G401.6 (cell line): ENCODE results near the gene PLIN5.

Experiments
- FAIRE-seq: peaks from 2 replicates; lab custom pipeline; 2012; peaks lifted over from hg19 to GRCh38; lab: Jason Lieb, UNC

The PLIN5 gene

DNA sequence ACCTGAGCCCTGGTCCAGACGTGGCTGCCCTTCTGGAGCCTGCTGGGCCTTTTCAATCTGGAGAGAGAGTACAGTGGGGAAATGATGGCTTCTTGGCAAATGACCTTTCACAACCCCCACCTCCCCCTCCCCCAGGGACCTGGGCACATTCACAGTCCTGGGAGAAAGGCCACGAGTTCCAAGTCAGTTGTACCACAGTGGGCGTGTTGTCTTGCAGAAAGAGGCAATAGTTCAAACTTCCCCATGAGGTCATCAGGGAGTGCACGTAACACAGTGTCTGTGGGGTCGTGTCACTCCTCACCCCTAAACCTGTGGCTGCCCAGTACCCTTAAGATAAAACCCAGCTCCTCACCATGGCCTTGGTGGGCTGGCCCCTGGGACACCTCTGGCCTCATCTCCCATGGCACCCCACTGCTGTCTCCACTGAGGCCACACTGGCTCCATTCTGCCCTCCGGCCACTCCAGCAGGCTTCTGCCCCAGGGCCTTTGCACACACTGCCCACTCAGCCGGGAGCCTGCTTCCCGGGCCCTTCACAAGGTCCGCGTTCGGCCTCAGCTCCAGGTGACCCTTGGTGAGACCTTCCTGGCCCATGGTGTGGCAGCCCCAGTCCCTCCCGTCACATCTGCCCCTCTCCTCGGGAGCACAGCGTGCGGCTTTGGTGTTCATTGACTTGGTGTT is 30.0 kb downstream of the PLIN5 start:
- FAIRE-seq, result no peak

DNA sequence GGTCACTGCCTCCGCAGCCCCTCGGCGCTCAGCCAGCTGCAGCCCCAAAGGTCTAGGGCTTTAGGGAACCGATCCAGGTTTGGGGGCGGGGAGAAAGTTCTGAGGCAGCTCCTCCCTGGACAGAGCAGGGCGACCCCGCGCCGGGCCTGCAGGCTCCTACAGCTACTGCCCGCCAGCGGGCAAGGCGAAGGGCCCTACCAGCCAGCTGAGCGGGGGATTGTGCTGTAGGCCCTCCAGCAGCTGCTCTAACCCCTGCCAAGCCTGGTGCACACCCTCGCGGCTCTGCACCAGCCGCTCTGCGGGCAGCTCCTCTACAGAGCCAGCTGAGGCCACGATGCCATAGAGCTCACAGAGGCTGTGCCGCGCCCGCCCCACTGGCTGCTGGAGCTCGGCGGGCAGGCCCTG is 30.7 kb downstream of the PLIN5 start:
- FAIRE-seq, result no peak

DNA sequence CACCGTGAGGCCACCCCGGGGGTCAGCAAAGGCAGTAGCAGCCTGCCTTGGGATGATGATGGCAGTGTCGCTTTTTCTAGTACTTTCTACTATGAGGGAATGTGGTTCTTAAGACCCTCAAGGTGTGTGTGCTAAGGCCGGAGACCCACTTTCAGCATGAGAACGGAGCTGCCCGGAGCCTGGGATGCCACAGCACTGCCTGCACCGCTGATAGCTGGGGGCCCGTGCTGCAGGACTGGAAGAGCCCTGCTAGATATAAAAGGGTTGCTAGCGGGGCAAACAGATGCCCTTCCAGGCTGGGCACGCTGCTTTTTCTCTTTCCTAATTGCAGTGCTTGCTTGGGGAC is 31.2 kb downstream of the PLIN5 start:
- no peak for FAIRE-seq

DNA sequence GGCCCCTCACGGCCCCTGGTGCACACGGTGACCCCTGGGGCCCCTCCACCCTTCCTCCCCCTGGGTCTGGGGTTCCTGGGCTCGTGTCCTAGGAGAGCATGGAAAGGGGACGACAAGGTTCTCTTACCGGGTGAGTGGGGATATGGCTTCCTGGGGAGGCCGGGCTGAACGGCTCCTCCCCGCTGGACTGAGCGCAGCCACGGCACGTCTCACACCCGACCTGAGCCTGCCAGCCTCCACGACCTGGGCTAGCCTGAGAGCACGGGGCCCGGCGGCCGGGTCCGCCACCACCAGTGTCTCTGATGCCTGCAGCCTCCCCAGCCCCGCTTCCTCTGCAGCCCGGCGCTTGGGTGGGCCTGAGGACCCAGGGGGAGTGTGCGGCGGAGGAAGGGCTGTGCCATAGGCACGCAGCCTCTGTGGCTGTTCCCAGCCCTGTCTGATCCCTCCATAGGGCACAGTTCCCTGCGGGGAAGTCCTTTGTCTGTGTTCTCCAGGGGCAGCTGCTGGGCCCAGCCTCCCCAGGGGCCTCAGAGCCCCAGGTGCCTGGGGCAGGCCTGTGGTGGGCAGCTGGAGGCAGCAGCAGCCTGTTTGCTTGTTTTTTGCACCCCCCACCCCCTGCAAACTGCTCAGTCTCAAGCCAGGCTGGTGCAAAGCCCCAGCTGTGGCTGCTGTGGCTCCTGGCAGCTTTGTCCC is 31.7 kb downstream of the PLIN5 start:
- FAIRE-seq, result no peak

DNA sequence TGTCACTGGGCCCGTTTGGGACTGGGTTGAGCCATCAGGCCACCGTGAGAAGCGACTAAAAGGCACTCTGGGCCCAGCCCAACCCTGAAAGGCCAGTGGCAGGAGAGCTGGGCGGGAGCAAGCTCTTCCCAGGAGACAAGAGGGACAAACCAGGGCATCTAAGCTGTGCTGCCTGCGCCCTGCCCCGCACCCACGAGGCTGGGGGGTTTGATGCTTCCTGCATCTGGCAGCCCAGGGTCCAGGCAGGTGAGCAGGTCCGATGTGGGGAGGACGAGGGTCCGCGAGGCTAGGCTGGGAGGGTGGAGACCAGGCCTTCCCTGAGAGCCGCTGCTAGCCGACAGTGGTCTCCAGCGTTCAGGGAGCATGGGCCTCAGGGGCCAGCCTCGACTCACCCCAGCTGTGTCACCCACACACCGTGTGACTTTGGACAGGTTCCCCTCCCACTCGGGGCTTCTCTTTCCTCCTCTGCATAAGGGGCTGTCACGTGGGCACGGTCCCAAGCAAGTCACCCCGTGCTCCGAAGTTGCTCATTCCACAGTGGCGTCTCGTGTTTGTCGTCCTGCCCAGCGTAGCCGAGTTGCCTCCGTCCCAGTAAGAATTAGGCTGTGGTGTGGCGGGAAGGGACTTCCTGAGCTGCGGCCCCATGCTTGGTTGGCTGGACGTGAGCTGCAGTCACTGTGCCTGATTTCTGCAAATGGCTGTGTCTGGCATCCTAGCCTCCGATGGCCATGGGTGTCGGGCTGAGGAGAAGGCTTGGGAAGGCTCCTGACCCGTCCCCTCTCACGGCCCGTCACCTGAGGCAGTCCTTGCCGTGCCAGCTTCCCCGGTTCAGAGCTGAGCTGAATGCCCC is 32.5 kb downstream of the PLIN5 start:
- FAIRE-seq, result no peak

DNA sequence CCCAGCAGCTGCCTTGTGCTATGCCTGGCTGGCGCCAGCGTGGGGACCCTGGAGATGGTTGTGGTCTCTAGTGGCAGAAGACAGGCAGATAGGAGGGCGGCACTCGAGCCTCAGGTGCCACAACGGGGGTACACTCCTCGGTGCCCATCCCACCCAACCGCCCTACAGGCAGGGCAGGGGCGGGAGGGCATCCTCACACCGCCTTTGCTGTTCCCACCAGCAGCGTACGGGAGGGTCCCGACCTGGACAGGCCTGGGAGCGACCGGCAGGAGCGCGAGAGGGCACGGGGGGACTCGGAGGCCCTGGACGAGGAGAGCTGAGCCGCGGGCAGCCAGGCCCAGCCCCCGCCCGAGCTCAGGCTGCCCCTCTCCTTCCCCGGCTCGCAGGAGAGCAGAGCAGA is 33.3 kb downstream of the PLIN5 start:
- FAIRE-seq, result no peak

DNA sequence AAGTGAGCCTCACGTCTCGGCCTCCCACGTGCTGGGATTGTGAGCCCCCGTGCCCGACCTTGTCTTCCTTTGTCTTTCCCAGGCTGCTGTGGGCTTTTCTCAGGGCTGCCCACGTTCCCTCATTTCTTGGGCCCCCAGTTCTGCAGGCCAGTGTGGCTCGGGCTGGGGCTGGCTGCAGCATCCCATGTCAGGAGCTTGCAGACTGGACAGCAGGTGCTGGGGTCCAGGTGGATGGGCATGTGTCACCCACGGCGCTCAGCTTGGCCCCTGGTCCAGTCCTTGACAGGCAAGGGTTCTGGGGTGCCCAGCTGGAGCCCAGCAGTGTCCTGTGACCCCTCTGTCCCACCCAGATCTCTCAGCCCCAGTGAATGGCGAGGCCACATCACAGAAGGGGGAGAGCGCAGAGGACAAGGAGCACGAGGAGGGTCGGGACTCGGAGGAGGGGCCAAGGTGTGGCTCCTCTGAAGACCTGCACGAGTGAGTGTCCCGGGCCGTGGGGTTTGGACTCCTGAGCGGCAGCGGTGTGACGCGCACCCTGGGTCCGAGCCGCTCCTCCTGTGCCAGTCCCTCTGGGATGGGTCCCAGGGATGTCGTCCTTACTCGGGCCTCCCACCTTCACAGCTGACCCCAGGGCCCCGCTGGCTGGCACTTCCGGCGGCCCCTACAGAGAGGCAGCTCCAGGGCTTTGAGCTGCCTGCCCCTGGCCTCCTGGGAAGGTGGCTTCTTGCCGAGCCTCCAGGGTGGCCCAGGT is 34.0 kb downstream of the PLIN5 start:
- FAIRE-seq, result no peak

DNA sequence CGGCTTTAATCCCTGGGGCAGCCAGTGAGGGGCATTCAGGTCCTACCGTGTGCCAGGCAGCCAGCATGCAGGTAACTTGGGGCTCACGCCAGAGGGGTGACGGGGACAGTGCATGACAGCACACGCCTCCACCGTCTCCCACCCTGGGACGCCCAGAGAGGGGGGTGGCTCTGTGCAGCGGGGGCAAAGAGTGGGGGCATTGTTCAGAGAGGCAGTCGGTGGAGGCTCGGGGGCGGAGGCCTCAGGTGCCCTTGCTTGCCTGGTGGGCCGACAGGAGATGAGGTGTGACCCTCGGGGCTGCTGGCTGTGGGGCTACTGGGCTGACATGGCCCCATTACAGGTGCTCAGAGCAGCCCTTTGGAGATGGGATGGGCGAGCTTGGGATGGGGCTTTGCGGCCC is 35.2 kb downstream of the PLIN5 start:
- FAIRE-seq, result no peak

DNA sequence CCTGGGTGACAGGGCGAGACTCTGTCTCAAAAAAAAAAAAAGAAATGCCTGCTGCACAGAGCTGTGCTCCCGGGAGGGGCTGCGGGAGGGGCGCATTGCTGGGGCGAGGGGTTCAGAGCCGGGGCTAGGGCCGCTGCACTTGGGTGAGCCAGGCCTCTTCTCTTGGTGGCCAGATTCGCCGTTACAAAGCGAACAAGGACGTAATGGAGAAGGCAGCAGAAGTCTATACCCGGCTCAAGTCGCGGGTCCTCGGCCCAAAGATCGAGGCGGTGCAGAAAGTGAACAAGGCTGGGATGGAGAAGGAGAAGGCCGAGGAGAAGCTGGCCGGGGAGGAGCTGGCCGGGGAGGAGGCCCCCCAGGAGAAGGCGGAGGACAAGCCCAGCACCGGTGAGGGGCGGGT is 35.7 kb downstream of the PLIN5 start:
- no peak for FAIRE-seq

DNA sequence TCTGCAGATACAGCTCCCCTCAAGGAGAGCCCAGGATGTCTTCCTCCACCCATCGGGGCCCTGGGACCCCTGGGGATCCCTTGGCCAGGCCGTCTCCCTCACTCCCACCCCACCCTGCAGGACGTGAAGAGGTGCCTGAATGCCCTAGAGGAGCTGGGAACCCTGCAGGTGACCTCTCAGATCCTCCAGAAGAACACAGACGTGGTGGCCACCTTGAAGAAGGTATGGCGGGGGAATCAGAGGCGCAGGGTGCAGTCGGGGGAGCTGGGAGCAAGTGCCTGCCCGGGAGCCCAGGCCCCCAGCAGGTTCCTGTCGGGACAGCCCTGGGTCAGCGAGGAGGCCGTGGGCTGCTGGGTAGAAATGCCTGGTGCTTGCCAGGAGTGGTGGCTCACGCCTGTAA is 36.3 kb downstream of the PLIN5 start:
- no peak for FAIRE-seq

DNA sequence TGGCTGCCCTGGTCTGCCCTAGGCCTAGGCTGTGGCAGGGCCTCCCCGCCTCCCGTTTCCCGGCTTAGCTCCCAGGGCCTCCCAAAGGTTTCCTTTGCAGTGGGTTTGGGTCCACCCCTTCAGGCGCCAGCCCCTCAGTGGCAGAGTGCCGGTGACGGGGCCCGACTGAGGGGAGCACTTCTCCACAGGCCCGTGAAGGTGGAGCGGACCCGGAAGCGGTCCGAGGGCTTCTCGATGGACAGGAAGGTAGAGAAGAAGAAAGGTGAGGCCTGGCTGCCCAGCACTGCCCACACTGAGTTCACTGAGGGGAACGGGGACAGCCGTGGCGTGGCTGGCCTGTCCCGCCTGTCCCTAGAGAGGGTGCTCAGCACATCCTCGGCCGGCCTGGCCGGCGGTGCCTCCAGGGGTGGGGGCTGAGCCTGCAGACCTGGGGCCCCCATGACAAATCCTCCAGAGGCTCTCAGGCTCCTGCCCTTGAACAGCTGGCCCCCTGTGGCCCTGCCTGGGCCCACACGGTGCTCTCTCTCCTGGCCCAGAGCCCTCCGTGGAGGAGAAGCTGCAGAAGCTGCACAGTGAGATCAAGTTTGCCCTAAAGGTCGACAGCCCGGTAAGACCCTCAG is 37.1 kb downstream of the PLIN5 start:
- FAIRE-seq, result no peak

DNA sequence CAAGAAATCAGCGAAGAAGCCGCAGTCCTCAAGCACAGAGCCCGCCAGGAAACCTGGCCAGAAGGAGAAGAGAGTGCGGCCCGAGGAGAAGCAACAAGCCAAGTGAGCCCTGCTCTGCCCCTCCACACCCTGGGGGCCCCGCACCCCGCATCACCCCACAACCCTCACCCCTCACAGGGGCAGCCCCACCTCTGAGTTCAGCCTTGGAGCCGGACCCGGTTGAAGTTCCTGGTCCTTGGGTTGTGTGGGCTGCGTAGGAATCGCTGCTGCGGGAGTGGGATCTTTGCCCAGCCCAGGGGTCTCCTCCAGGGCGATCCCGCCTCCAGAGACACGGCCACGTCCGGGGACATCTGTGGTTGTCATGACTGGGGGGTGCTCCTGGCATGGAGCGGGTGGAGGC is 38.7 kb downstream of the PLIN5 start:
- FAIRE-seq, result no peak

DNA sequence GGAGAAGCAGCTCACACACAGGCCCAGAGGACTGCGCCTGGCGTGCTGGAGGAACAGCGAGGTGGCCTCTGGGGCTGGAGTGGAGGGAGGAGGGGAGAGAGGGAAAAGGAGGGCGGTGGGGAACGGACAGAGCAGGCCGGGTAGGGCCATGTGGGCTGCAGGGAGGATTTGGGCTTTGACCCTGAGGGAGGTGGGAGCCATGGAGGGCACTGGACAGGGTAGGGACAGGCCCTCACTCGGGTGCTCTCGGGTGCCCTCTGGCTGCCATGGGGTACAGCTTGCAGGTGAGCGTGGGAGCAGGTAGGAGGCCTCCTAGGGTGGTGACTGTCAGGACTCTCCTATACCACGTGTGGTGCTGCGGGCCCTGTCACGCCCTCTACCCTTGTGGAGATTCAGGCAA is 39.6 kb downstream of the PLIN5 start:
- FAIRE-seq, result no peak

DNA sequence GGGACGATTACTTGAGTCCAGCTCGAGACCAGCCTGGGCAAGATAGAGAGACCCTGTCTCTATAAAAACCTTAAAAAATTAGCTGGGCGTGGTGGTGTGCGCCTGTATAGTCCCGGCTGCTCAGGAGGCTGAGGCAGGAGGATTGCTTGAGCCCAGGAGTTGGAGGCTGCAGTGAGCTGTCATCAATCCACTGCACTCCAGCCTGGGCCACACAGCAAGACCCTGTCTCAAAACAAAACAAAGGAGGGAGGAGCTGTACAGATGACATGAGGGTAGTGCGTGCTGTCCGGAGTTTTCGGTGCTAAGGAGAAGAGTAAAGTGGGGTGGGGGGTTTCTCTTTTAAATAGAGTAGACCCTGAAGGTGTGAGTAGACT is 40.3 kb downstream of the PLIN5 start:
- FAIRE-seq, result no peak

DNA sequence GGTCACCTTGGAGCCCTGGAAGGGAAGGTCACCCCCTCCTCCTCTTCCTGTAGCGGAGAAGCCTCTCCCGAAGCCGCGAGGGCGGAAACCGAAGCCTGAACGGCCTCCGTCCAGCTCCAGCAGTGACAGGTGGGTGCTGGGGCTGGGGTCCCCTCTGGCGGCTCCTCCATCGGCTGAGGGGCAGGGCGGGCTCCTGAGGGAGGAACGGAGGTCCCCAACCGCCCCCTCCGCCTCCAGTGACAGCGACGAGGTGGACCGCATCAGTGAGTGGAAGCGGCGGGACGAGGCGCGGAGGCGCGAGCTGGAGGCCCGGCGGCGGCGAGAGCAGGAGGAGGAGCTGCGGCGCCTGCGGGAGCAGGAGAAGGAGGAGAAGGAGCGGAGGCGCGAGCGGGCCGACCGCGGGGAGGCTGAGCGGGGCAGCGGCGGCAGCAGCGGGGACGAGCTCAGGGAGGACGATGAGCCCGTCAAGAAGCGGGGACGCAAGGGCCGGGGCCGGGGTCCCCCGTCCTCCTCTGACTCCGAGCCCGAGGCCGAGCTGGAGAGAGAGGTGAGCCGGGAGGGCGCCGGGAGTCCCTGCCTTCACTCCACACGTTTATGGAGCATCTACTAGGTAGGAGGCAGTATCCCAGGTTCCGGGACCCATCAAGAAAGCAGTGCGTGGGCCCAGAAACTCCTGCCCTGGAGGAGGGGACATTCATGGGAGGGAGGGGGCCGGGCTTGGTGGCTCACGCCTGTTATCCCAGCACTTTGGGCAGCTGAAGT is 40.9 kb downstream of the PLIN5 start:
- no peak for FAIRE-seq

DNA sequence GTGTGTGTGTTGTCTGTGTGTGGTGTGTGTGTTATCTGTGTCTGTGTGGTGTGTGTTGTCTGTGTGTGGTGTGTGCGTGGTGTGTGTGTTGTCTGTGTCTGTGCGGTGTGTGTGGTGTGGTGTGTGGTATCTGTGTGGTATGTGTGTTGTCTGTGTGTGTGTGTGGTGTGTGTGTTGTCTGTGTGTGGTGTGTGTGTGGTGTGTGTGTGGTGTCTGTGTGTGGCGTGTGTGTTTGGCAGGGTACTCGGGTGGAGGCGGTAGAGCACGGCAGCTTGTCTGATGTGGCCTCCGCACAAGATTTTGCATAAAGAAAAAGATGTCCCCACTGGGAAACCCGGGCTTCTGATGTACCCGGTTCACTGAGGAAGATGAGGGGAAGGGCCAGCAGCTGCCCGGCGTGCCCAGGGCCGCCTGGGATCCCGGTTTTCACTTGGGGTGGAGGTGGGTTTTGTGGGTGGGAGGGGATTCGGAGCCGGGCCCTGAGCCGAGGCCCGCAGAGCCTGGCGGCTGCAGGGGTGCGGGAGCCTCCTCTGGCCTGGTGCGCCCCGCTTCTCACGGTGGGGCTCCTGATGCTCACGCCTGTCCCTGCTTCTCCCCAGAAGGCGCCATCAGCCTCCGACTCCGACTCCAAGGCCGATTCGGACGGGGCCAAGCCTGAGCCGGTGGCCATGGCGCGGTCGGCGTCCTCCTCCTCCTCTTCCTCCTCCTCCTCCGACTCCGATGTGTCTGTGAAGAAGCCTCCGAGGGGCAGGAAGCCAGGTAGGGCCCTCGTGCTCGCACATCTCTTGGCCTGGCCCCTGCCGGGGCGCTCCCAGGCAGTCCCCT is 41.7 kb downstream of the PLIN5 start:
- no peak for FAIRE-seq

DNA sequence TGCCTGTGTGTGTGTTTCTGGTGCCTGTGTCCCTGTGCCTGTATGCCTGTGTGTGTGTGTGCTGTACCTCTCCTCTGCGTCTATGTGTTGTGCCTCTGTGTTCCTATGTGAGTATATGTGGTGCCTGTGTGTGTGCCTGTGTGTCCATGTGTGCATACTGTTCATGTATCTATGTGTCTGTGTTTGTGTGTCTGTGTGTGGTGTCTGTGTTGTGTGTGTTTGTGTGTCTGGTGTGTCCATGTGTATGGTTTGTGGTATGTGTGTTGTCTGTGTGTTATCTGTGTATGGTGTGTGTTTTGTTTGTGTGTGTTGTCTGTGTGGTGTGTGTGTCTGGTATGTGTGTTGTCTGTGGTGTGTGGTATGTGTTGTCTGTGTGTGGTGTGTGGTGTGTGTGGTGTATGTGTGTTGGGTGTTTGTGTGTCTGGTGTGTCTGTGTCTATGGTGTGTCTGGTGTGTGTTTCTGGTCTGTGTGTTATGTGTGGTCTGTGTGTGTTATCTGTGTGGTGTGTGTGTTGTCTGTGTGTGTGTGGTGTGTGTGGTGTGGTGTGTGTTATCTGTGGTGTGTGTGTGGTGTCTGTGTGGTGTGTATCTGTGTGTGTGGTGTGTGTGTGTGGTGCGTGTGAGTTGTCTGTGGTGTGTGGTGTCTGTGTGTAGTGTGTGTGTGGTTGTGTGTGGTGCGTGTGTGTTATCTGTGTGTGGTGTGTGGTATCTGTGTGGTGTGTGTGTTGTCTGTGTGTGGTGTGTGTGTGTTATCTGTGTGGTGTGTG is 42.5 kb downstream of the PLIN5 start:
- no peak for FAIRE-seq

DNA sequence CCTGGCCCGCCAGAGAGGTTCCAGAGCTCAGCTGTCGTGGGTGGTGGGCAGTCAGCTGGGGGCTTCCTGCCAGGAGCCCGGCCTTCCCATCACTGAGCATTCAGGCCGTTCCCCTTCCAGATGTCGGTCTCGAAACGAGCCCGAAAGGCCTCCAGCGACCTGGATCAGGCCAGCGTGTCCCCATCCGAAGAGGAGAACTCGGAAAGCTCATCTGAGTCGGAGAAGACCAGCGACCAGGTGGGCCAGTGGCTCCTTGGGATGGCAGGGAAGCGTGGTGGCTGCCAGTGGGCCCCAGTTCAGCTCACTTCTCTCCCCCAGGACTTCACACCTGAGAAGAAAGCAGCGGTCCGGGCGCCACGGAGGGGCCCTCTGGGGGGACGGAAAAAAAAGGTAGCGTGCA is 43.6 kb downstream of the PLIN5 start:
- FAIRE-seq, result no peak

DNA sequence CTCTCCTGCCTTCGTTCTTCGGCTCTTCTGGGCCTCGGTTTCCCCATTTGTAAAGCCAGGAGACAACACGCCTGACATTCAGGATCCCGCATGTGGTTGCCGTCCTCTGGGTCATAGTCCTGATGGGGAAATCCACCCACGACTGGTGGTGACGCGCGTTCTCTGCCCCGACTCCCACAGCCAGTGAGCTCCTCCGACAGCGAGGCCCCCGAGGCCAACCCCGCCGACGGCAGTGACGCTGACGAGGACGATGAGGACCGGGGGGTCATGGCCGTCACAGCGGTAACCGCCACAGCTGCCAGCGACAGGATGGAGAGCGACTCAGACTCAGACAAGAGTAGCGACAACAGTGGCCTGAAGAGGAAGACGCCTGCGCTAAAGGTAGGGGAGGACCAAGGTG is 46.5 kb downstream of the PLIN5 start:
- no peak for FAIRE-seq

DNA sequence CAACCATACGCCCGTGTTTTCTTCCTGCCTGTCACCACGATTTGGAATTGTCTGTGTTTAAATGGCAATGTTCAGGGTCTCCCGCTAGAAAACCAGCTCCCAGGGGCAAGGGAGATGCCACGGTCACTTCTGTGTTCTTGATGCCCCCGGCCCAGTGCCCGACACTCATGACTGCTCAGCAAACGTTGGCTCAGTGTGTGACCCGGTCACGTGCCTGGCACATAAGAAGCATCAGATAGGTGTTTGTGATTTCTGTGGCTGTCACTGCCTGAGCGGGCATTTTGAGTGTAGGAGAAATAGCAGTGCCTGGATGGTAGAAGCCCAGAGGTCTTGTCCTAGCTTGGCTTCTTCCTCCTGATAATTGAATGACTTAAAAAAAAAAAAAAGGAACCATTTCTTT is 47.5 kb downstream of the PLIN5 start:
- no peak for FAIRE-seq
